Fibroblast of skin of left quadriceps (primary cell): ENCODE results near the gene SMIM35.

Source experiments
- DNase-seq, 2 experiments: peaks; one replicate each; pipeline ENCODE4 v3.0.0-alpha.2; 2013; ENCODE audit warnings: low read depth in 2 of 2

Gene SMIM35

GRCh38 chr11:118002541-118003423 lies 84.0 kb downstream of the SMIM35 start:
- peak in 1 of 2 experiments; percentile 16 for DNase-seq

GRCh38 chr11:118002010-118002540 lies 84.7 kb downstream of the SMIM35 start:
- DNase-seq = no peak

GRCh38 chr11:118001494-118001971 lies 85.2 kb downstream of the SMIM35 start:
- DNase-seq = no peak

GRCh38 chr11:118000850-118001228 lies 85.9 kb downstream of the SMIM35 start:
- DNase-seq = no peak

GRCh38 chr11:118000067-118000849 lies 86.5 kb downstream of the SMIM35 start:
- no peak for DNase-seq

GRCh38 chr11:117999354-117999993 lies 87.3 kb downstream of the SMIM35 start:
- no peak for DNase-seq

GRCh38 chr11:117998664-117999353 lies 88.0 kb downstream of the SMIM35 start:
- no peak for DNase-seq

- no peak for DNase-seq
These were observed 88.8 kb downstream of the SMIM35 start for GRCh38 chr11:117997823-117998579.

GRCh38 chr11:117997406-117997805 lies 89.4 kb downstream of the SMIM35 start:
- no peak for DNase-seq

- DNase-seq = no peak
These were observed 90.7 kb downstream of the SMIM35 start for GRCh38 chr11:117996058-117996457.

GRCh38 chr11:117995472-117995871 lies 91.3 kb downstream of the SMIM35 start:
- DNase-seq = no peak

- no peak for DNase-seq
These were observed 92.6 kb downstream of the SMIM35 start for GRCh38 chr11:117993988-117994745.

GRCh38 chr11:117992620-117993019 lies 94.1 kb downstream of the SMIM35 start:
- no peak for DNase-seq

- DNase-seq = no peak
These were observed 94.6 kb downstream of the SMIM35 start for GRCh38 chr11:117992136-117992535.

- DNase-seq = no peak
These were observed 97.2 kb downstream of the SMIM35 start for GRCh38 chr11:117989351-117990102.

- no peak for DNase-seq
These were observed 99.7 kb downstream of the SMIM35 start for GRCh38 chr11:117986981-117987574.

- no peak for DNase-seq
These were observed 100.5 kb downstream of the SMIM35 start, which contains the start of gene IL10RA for GRCh38 chr11:117985953-117986887. Gene IL10RA (plus strand): TSS chr11:117986394. CDS start chr11:117986468, 74 bp downstream.
